ENCODE data around the gene CEP131. TPM values are rescaled to one million over a fixed set of nuclear protein-coding genes. Genes with fewer than 3 reads are reported as not detected.

CEP131 gene
- total RNA-seq, 1 donor from 2014 or later = 12.2 TPM

GRCh38 chr17:81200695-81201580 is 21.8 kb downstream of the CEP131 start:
- Mint-ChIP-seq H3K27ac (ENCODE audit: unreplicated experiment) (no peak overlapping the region), H3K27me3 (ENCODE audit: unreplicated experiment) (no peaks in the 10 kb centered on the region), H3K9me3 (ENCODE audit: unreplicated experiment) (no peaks in the 10 kb centered on the region), H3K4me1 (ENCODE audit: unreplicated experiment) (no peaks in the 10 kb centered on the region), H3K4me3 (ENCODE audit: unreplicated experiment) (no peak overlapping the region), H3K36me3 (ENCODE audit: unreplicated experiment) (no peaks in the 10 kb centered on the region)
- DNase-seq (ENCODE audit: extremely low spot score, unreplicated experiment) = no peak
- TF ChIP-seq CTCF (IDR thresholded peaks at IDR 0.05) = peak; percentile 64

GRCh38 chr17:81200201-81200600 is 22.6 kb downstream of the CEP131 start:
- Mint-ChIP-seq H3K36me3 (ENCODE audit: unreplicated experiment) (no peaks in the 10 kb centered on the region), H3K4me3 (ENCODE audit: unreplicated experiment) (no peak overlapping the region), H3K9me3 (ENCODE audit: unreplicated experiment) (no peaks in the 10 kb centered on the region), H3K27me3 (ENCODE audit: unreplicated experiment) (no peaks in the 10 kb centered on the region), H3K4me1 (ENCODE audit: unreplicated experiment) (no peaks in the 10 kb centered on the region), H3K27ac (ENCODE audit: unreplicated experiment) (no peak overlapping the region)
- DNase-seq (ENCODE audit: extremely low spot score, unreplicated experiment) = no peak
- TF ChIP-seq CTCF (IDR thresholded peaks at IDR 0.05) = no peak

- Mint-ChIP-seq H3K36me3 (ENCODE audit: unreplicated experiment) (no peaks in the 10 kb centered on the region), H3K27ac (ENCODE audit: unreplicated experiment) (no peak overlapping the region), H3K27me3 (ENCODE audit: unreplicated experiment) (no peaks in the 10 kb centered on the region), H3K9me3 (ENCODE audit: unreplicated experiment) (no peaks in the 10 kb centered on the region), H3K4me1 (ENCODE audit: unreplicated experiment) (no peaks in the 10 kb centered on the region), H3K4me3 (ENCODE audit: unreplicated experiment) (no peak overlapping the region)
- no peak for DNase-seq (ENCODE audit: extremely low spot score, unreplicated experiment)
- TF ChIP-seq CTCF (IDR thresholded peaks at IDR 0.05) = no peak
Measured at GRCh38 chr17:81199482-81199830, 23.3 kb downstream of the CEP131 start.

GRCh38 chr17:81198826-81199481 is 23.8 kb downstream of the CEP131 start:
- Mint-ChIP-seq H3K27me3 (ENCODE audit: unreplicated experiment) (no peaks in the 10 kb centered on the region), H3K27ac (ENCODE audit: unreplicated experiment) (no peak overlapping the region), H3K4me3 (ENCODE audit: unreplicated experiment) (no peak overlapping the region), H3K9me3 (ENCODE audit: unreplicated experiment) (no peaks in the 10 kb centered on the region), H3K36me3 (ENCODE audit: unreplicated experiment) (no peaks in the 10 kb centered on the region), H3K4me1 (ENCODE audit: unreplicated experiment) (no peaks in the 10 kb centered on the region)
- no peak for DNase-seq (ENCODE audit: extremely low spot score, unreplicated experiment)
- TF ChIP-seq CTCF (IDR thresholded peaks at IDR 0.05) = no peak

- Mint-ChIP-seq H3K9me3 (ENCODE audit: unreplicated experiment) (no peaks in the 10 kb centered on the region), H3K27ac (ENCODE audit: unreplicated experiment) (no peak overlapping the region), H3K36me3 (ENCODE audit: unreplicated experiment) (no peaks in the 10 kb centered on the region), H3K27me3 (ENCODE audit: unreplicated experiment) (no peaks in the 10 kb centered on the region), H3K4me3 (ENCODE audit: unreplicated experiment) (no peak overlapping the region), H3K4me1 (ENCODE audit: unreplicated experiment) (no peaks in the 10 kb centered on the region)
- no peak for TF ChIP-seq CTCF (IDR thresholded peaks at IDR 0.05)
- no peak for DNase-seq (ENCODE audit: extremely low spot score, unreplicated experiment)
Measured at GRCh38 chr17:81197831-81198490, 24.8 kb downstream of the CEP131 start.

All from osteocyte (in vitro differentiated cells).